Activated naive CD8-positive, alpha-beta T cell treated with anti-CD3 and anti-CD28 coated beads, Interleukin-2, amount 10 ng/mL, durations not matched to agents 7 days and 5 days (primary cell): Measurements from ENCODE around the gene COL1A1. TPM values are rescaled to one million over a fixed set of nuclear protein-coding genes. Genes with fewer than 3 reads are reported as not detected.

Experiments used
- ATAC-seq: fragments of 150-1000 bp; cut with Tn5 transposase; one replicate; pipeline ENCODE4 v1.10.0; 2021; ENCODE audit warnings: low read depth, moderate library complexity
- POLR2A ChIA-PET: fragments of 350-600 bp; sonication (Branson Sonifier 250); formaldehyde crosslinking; loops from one replicate; lab custom pipeline; 2021; ENCODE audit warnings: antibody characterized with exemption; lab: Charles Lee
- DNase-seq: peaks from one replicate; pipeline ENCODE4 v3.0.0; 2021
- H3K27ac Mint-ChIP-seq: one replicate; pipeline ENCODE4 v1.8.0; 2022; ENCODE audit warnings: mild to moderate bottlenecking, mixed read lengths
- H3K27me3 Mint-ChIP-seq: one replicate; pipeline ENCODE4 v1.8.0; 2022; ENCODE audit warnings: mild to moderate bottlenecking, moderate library complexity, mixed read lengths
- H3K36me3 Mint-ChIP-seq: one replicate; pipeline ENCODE4 v1.8.0; 2021; ENCODE audit warnings: mild to moderate bottlenecking, mixed read lengths
- H3K4me1 Mint-ChIP-seq: one replicate; pipeline ENCODE4 v1.8.0; 2021; ENCODE audit warnings: mixed read lengths
- H3K4me3 Mint-ChIP-seq: one replicate; pipeline ENCODE4 v1.8.0; 2022; ENCODE audit warnings: mild to moderate bottlenecking, moderate library complexity, mixed read lengths
- H3K9me3 Mint-ChIP-seq: one replicate; pipeline ENCODE4 v1.8.0; 2021; ENCODE audit warnings: mixed read lengths
- total RNA-seq, 2 experiments: library from RNA; stranded (reverse); gene quantifications; one replicate each; pipeline ENCODE4 v1.2.3, GENCODE V29; 2021

COL1A1 gene
- total RNA-seq, 2 experiments from 2014 or later: 0.78 to 0.96 TPM

- ATAC-seq (no peak), DNase-seq (no peak)
- Mint-ChIP-seq H3K4me1 (peaks cover 30% of the 10 kb centered on the region), H3K4me3 (no peak overlapping the region), H3K9me3 (no peaks in the 10 kb centered on the region), H3K36me3 (peaks cover 30% of the 10 kb centered on the region), H3K27ac (no peak overlapping the region), H3K27me3 (peaks cover 3% of the 10 kb centered on the region)
- POLR2A ChIA-PET: no interaction called here
Measured at GRCh38 chr17:50135316-50136095, 65.9 kb downstream of the COL1A1 start.

DNA sequence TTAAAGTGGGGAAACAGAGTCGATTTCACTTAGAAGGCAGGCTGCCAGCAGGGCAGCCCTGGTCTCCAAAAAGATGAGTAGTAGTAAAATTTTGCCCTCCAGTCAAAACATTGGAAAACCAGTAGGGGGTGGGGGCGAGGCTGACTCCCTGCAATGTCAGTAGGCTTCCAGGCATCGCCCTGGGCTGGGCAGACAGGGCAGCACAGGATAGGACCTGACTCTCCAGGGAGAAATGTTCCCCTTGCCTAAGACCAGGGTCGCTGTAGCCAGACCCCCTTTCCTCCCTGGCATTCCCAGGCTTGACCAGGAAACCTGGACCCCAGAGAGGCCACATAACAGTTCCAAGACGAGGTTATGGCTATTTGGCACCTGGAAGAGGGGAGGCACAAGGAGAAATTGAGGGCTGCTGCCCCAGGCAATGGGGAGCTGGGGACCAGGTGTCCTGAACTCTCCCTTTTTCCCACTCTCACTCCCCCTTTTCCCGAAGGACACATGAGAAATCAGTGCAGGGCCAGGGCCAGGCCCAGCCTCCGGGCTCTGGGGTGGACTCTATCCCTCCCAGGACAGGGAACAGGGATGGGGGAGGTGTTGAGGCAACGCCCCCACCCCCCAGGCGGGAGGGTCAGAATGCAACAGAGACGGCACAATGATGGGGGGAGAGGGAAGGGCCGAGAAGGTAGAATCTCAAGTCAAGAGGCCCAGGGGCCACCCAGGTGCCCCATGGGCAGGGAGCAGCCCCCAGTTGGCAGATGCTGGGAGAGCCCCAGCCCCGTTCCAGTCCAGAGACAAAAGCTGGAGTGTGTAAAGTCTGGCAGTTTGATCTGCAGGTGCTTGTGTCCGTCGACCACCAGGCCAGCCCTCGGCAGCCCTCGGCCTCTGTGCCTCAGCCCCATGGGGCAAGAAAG is 67.0 kb downstream of the COL1A1 start:
- no peak for DNase-seq
- Mint-ChIP-seq H3K36me3 (peaks cover 26% of the 10 kb centered on the region), H3K4me3 (no peak overlapping the region), H3K27me3 (peaks cover 7% of the 10 kb centered on the region), H3K9me3 (no peaks in the 10 kb centered on the region), H3K27ac (no peak overlapping the region), H3K4me1 (peaks cover 20% of the 10 kb centered on the region)
- POLR2A ChIA-PET: interaction anchor here (1.0 kb wide), 1 partner anchor 17 kb away, joined by 3 read pairs; no protein-coding TSS in a partner anchor
- no peak for ATAC-seq

- H3K27ac Mint-ChIP-seq: no peak overlapping the region
- H3K36me3 Mint-ChIP-seq: peaks cover 24% of the 10 kb centered on the region
- H3K4me3 Mint-ChIP-seq: no peak overlapping the region
- H3K4me1 Mint-ChIP-seq: peaks cover 20% of the 10 kb centered on the region
- peaks cover 13% of the 10 kb centered on the region for H3K27me3 Mint-ChIP-seq
- POLR2A ChIA-PET: no interaction called here
- H3K9me3 Mint-ChIP-seq: no peaks in the 10 kb centered on the region
- no peak for DNase-seq
- ATAC-seq: no peak
Measured at GRCh38 chr17:50133769-50134099, 67.7 kb downstream of the COL1A1 start.

Other genes with a start within 250 kb of the COL1A1 start
- gene DLX4, start 232.4 kb downstream of the COL1A1 start, total RNA-seq: under 1 TPM; 0.60 to 0.69 TPM
- not detected for gene DLX3, start 206.4 kb downstream of the COL1A1 start, total RNA-seq
- 10 to 100 TPM in 1 of 2 experiments, 1 to 10 TPM in 1; 6.9 to 14.0 TPM for gene ITGA3, start 145.5 kb downstream of the COL1A1 start, total RNA-seq
- gene PDK2, start 106.3 kb downstream of the COL1A1 start, total RNA-seq: 10 to 100 TPM; 24.1 to 26.4 TPM
- under 1 TPM; 0.11 to 0.19 TPM for gene SAMD14, start 71.5 kb downstream of the COL1A1 start, total RNA-seq
- gene PPP1R9B, start 51.0 kb downstream of the COL1A1 start, total RNA-seq: 100 to 1,000 TPM; 114 to 116 TPM
- not detected for gene SGCA, start 35.6 kb downstream of the COL1A1 start, total RNA-seq
- gene TMEM92, start 72.8 kb upstream of the COL1A1 start, total RNA-seq: not detected
- gene XYLT2, start 144.5 kb upstream of the COL1A1 start, total RNA-seq: 10 to 100 TPM; 29.0 to 31.9 TPM
- gene MRPL27, start 171.6 kb upstream of the COL1A1 start, total RNA-seq: 10 to 100 TPM; 49.6 to 51.0 TPM
- 10 to 100 TPM; 27.3 to 28.8 TPM for gene EME1, start 171.6 kb upstream of the COL1A1 start, total RNA-seq
- gene LRRC59, start 195.9 kb upstream of the COL1A1 start, total RNA-seq: 10 to 100 TPM; 45.0 to 47.1 TPM
- 10 to 100 TPM; 42.1 to 45.0 TPM for gene ACSF2, start 224.6 kb upstream of the COL1A1 start, total RNA-seq